HG02798 (cell line): ENCODE data around the gene FIGN.

Experiments
- ATAC-seq: cut with Tn5 transposase; IDR thresholded peaks from one replicate; pipeline ENCODE4 v1.9.1; 2021; ENCODE audit warnings: mild to moderate bottlenecking; ENCODE audit not compliant: unreplicated experiment, poor library complexity

The FIGN gene

GRCh38 chr2:163713534-163714311, 22.1 kb downstream of the FIGN start:
- ATAC-seq: no peak

GRCh38 chr2:163711699-163712098, 24.1 kb downstream of the FIGN start:
- ATAC-seq: no peak

GRCh38 chr2:163711258-163711657, 24.6 kb downstream of the FIGN start:
- ATAC-seq: no peak

GRCh38 chr2:163709270-163709669, 26.5 kb downstream of the FIGN start:
- no peak for ATAC-seq

- no peak for ATAC-seq
These were observed 27.5 kb downstream of the FIGN start for GRCh38 chr2:163708265-163708664.

GRCh38 chr2:163703386-163703785, 32.4 kb downstream of the FIGN start:
- ATAC-seq: no peak

- no peak for ATAC-seq
These were observed 34.2 kb downstream of the FIGN start for GRCh38 chr2:163701399-163702195.

GRCh38 chr2:163698857-163699256, 37.0 kb downstream of the FIGN start:
- ATAC-seq: no peak

GRCh38 chr2:163697846-163698637, 37.8 kb downstream of the FIGN start:
- ATAC-seq: no peak

GRCh38 chr2:163697429-163697828, 38.4 kb downstream of the FIGN start:
- no peak for ATAC-seq

GRCh38 chr2:163693484-163693883, 42.3 kb downstream of the FIGN start:
- no peak for ATAC-seq

- no peak for ATAC-seq
These were observed 43.0 kb downstream of the FIGN start for GRCh38 chr2:163692611-163693482.

- no peak for ATAC-seq
These were observed 43.7 kb downstream of the FIGN start for GRCh38 chr2:163692081-163692480.

- ATAC-seq: no peak
These were observed 44.9 kb downstream of the FIGN start for GRCh38 chr2:163690896-163691295.

- no peak for ATAC-seq
These were observed 48.6 kb downstream of the FIGN start for GRCh38 chr2:163687217-163687616.

GRCh38 chr2:163686289-163686688, 49.5 kb downstream of the FIGN start:
- no peak for ATAC-seq

GRCh38 chr2:163682695-163683094, 53.1 kb downstream of the FIGN start:
- no peak for ATAC-seq

- ATAC-seq: no peak
These were observed 54.1 kb downstream of the FIGN start for GRCh38 chr2:163681745-163682144.

GRCh38 chr2:163675388-163675787, 60.4 kb downstream of the FIGN start:
- no peak for ATAC-seq

GRCh38 chr2:163673522-163673921, 62.3 kb downstream of the FIGN start:
- no peak for ATAC-seq
